GM21381 (cell line): ENCODE results near the gene GFAP.

ENCODE experiments used
- ATAC-seq: cut with Tn5 transposase; IDR thresholded peaks from one replicate; pipeline ENCODE4 v1.9.1; 2021; ENCODE audit warnings: mild to moderate bottlenecking, moderate library complexity; ENCODE audit not compliant: unreplicated experiment

Gene GFAP

DNA sequence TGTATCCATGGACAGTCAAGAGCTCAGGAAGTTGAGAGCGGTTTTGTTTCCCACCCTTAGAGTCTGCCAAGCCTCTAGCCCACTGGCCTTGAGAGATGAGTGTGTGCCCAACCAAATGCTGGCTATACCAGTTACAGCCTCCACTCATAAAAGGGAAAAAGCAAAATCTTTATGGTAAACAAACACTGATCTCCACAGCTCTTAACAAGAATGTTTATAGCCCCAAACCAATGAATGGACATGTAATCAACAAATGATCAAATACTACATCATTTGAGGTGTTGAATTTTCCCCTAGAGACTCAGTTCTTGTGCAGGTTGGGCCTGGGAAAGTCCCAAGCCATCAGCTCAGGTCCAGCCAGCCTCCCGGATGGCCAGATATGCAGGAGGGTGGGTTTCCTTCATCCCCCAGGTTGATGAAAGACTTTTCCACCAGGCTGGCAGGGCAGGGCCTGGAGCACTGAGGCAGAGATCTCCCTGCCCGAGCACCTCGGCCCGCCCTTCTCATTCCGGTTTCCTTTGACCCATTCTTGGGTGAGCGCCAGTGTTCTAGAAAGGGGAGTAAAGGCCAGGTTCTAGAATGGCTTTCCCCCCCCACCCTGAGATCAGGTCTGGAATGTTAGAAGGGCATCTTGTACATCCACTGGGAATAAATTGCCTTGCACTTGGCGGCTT lies 12.2 kb downstream of the GFAP start:
- ATAC-seq, result no peak

DNA sequence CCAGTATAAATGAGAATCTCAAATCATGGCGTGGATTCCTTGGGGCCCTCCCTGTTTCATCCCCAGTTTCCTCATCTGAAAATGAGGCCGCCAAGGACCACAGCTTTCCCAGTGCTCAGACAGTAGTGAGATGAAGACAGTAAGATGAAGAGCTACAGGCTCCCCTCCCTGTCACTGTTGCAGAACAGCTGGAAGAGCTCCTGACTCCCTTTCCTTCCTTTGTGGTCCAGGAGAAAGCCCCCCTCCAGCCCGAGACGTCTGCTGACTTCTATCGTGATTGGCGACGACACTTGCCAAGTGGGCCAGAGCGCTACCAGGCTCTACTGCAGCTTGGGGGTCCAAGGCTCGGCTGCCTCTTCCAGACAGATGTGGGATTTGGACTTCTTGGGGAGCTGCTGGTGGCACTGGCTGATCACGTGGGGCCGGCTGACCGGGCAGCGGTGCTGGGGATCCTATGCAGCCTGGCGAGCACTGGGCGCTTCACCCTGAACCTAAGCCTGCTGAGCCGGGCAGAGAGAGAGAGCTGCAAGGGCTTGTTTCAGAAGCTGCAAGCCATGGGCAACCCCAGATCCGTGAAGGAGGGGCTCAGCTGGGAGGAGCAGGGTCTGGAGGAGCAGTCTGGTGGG lies 13.1 kb downstream of the GFAP start:
- ATAC-seq, result no peak

DNA sequence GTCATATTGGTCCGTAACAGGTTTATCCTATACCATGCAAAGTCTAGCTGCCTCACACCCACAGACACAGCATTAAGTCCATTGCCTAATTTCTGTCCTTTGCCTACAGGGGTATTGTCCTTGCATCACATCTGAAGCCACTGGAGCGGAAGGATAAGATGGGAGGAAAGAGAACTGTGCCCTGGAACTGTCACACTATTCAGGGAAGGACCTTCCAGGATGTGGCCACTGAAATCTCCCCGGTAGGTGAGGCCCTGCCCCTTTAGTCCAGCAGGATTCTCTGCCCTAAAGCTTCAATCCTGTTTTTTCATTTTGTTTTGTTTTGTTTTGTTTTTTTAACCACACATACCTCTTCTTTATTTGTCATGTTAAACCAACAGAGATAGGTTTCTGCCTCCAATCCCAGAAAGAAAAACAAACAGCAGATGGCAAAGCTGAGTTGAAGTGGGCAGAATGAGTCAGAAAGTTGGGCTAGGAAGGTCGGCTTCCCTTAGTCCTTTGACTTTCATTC lies 13.8 kb downstream of the GFAP start:
- no peak for ATAC-seq

DNA sequence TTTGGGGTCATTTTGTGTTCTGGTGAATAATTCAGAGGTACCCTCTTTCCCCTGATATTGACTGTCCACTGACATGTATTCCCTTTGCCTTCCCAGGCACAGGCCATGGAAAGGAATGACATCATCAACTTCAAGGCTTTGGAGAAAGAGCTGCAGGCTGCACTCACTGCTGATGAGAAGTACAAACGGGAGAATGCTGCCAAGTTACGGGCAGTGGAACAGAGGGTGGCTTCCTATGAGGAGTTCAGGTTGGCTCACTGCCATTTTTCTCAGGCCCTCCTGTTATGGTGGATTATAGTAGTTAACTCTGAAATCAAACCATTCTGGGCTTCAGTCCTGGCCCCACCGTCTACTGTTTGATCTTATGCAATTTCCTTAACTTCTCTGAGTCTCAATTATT lies 14.4 kb downstream of the GFAP start:
- ATAC-seq, result no peak

DNA sequence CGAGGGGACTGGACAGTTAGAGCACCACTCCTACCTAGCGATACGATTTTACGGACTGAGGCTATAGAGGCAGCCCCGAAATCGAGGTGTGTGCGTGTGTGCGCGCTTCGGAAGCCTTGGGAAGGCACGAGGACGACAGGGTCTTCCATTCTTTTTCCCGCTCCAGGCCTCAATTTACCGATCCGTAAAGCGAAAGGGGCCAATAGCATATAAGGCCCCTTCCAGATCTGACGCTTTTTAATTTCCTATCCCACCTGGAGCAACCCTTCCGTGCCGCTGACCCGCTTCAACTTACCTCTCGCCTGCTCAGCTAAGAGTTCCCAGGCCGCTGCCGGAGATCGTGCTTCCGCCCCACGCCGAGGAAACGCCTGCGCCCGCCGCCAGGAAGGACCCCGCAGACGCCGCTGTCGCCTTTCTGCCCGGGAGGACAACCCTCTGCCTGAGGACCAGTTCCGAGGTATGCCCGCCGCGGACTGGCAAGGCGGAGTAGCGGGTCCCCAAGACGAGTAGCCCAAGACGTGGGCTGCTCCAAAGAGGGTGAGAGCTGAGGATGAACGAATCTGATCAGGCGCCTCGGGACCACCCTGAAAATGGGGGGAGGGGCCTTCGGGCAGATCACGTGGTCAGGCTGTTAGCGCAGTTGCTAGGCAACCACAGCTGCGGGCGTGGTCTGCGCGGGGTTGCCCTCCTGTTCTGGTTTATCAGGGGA lies 16.1 kb downstream of the GFAP start, which contains the start of gene EFTUD2:
Gene EFTUD2 (minus strand): TSS at position 372 of the 709 bp plus-strand sequence. CDS start 4,924 bp downstream, outside the sequence.
- peak; percentile 80 for ATAC-seq

DNA sequence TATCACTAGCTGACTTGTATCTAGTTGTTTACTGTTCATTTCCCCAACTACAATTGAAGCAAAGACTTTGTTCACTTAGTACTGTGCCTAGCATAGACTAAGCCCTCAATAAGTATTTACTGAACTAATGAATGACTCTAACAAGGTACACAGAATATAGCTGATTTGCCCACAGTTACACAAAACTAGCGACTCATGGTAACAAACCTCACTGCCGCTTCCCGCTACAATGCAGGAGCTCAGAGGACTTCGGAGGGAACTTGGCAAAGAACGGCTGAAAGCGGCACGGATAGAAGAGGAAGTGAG lies 16.6 kb downstream of the GFAP start:
- ATAC-seq, result no peak

DNA sequence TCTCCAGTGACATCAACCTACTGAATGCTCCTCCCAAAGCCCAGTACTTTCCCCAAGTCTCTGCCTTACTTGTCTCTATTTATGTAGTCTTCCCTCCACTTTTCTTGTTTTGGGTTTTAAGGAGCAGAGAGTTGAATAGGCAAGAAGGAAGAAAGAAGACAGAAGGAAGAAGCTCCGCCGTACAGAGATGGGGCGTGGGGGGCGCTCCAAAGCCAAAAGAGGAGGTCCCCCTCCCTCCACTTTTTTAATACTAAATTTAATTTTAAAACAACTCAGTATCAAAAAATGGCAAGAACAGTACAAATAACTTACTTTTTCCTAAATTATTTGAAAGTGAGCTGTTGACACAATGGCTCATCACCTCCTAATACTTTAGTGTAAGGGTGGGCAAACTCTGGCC lies 20.7 kb downstream of the GFAP start:
- ATAC-seq, result no peak

DNA sequence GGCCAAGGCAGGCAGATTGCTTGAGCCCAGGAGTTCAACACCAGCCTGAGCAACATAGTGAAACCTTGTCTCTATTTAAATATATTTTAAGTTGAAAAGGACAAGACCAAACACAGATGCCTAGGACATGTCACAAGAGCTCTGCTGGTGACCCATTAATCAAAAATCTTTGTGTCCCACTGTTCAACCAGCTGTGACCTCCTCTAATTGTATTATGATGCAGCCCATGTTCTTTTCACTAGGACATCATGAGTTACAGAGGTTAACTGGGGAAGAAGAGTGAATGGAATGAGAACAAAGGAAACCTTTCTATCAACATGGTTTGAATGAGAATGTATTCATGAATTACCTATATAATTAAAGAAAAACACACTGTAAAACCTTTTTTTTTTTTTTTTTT lies 23.1 kb downstream of the GFAP start:
- no peak for ATAC-seq

DNA sequence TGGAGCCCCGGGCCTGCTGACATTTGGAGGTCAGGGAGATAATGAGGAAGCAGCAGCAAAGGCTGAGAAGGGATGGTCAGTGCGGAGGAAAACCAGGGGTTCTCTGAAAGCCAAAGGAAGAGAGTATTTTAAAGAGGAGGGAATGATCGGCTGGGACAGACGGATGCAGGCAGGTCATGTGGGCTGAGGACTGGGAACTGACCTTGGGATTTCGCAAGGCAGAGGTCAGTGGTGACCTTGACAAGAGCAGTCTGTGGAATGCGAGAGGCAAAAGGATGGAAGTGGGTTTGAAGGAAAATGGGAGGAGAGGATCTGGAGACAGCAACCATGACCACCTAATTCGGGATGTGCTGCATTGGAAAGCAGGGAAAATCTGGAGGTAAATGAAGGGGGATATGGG lies 26.3 kb downstream of the GFAP start:
- no peak for ATAC-seq

DNA sequence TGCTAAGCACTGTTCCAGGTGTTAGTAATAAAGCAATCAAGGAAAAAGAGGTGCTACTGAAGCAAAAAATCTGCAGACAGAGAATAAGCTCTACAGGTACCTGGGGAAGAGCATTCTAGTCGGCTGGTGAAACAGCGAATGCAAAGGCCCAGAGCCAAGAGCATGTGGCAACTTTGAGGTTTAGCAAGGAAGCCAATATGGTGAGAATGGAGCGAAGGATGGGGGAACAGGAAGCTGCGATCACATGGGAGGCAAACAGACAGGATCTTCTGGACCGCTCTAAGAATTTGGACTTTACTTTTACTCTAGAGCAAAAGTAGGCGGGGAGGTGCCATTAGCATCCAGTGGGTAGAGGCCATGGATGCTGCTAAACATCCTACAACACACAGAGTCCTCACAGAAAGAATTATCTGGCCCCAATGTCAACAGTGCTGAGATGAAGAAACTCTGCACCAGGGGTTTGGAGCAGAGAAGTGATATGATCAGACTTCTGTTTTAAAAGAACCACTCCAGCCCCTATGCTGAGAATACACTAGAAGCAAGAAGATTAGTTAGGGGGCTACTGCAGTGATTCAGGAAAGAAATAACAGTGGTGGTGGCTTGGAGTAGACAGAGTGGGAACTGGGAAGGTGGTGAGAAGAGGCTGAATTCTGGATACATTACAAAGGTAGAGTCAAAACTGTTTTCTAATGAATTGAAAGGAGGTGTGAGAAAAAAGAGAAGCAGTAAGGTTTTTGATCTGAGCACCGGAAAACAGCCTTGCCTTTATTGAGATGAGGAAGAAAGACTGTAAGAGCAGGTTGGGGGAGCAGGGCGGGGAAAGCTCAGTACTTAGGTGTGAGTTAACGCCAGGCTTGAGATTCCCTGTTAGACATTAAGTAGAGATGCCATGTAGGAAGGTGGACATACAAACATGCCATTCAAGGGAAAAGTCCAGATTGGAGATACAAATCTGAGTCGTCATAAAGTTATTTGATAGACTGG lies 27.0 kb downstream of the GFAP start:
- no peak for ATAC-seq

DNA sequence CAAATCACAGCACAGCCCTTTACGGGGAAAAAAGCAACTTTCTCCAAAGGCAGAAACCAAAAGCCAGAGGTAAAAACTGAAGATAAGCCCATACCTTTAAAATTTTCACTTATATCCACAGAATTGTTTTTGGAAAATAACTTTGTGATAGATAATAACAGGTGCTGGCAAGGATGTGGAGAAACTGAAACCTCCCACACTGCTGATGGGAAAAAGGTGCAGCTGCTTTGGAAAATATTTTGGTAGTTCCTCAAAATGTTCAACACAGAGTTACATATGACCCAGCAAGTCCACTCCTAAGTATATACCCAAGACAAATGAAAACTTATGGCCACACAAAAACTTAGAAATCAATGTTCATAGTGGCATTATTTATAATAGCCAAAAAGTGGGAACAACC lies 28.3 kb downstream of the GFAP start:
- ATAC-seq, result no peak

DNA sequence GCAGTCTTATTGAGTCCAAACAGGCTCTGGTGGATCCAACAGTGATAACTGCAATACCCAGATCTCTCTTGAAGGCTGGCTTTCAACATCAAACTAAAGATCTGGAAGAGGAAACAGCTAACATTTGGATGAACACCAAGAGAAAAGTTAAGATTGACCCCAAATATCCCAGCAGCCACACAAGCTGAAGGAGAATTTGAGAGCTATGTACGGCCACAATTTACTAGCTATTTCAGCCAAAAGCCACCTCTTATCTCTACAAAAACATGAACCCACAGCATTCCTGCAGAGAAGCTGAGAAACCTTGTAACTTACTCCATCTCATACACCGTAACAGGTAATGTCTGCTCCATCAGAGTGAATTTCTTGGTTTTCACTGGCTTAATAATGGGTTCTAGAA lies 30.4 kb downstream of the GFAP start:
- ATAC-seq, result no peak

DNA sequence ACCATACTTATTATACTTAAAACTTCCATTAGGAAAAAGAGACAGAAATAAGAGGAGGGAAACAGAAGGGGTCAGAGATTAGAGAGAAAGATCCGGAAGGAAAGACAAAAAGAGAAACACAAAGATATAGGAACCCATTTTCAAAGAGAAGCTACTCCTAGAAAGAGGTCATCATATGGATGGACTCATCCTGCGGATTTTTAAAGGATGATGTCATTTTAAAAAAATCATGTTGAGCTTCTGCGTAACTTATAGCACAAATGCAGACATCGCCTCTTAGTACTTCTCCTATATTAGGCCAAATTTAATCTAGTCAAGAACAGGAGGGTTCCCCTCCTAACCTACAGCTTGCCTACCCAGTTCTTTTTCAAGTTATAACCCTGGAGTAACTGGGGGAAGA lies 34.2 kb downstream of the GFAP start:
- no peak for ATAC-seq

DNA sequence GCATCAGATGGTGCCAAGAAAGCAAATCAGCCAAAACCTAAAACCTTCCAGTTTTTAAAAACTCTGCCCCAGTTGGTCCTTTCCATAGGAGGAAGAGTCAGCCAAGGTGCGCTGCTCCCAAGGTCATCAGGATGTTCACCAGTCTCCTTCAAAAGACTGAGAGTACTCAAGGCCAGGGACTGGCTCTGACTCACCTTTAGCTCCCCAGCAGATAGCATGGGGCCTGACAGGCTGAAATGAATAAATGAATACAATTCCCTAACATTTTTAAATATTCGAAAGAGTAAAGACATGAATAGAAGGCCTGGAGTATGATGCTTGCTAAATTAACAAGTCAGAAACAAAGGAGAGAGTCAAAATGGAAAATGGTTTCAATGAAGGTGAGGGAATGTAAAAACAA lies 35.2 kb downstream of the GFAP start:
- no peak for ATAC-seq

DNA sequence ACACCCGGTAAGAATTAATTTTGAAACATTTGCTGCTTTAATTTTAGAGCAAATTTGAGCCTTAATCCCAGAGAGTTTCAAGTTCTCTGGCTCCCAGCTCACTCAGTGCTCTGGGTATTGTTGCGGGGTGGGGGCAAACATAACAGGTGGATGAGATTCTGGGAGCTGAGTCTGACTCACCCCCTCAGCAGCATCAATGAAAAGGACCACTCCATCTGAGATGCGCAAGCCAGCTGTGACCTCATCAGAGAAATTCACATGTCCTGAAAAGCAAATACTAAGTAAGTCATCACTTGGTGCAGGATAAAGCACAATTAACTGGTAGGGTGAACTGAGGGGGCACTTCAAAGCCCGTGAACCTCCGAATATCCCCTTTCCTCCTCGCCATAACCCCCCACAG lies 35.9 kb downstream of the GFAP start:
- no peak for ATAC-seq

DNA sequence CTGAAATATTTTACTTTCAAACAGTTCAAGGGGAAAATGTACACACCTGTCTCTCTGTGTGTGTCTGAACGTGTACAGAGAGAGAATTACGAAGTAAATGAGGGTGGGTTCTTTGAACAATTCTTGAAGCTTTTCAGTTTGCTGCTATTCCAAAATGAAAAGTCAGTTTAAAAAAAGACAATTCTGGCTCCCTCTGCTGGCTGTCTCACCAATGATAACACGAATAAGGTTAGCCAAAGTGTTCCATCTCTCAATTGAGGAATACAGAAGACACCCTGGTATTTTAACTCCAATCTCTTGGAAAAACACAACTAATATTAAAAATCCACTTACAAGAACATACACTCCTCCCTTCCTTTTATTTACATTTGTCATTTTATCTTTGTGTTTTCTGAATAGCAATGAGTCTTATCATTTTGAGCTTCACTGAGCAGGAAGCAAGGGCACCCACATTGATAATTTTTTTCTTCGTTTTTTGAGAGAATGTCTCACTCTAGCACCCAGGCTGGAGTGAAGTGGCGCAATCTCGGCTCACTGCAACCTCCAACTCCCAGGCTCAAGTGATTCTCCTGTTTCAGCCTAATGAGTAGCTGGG lies 36.6 kb downstream of the GFAP start:
- ATAC-seq, result no peak

DNA sequence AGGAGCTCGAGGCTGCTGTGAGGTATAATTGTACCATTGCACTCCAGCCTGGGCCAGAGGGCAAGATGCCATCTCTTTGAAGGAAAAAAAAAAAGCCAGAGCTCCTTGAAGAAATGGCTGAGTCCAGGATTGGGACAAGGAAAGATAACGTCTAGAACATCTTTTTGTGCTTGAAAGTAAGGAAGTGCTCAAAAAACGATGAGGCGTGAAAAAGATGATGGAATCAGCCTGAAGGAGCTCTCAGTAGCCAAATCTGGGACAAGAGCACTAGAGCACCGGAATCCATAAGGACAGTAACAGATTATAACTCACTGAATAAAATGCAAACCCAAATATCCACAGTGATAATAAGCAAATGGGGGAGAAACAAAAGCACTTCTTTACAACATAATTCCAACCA lies 38.2 kb downstream of the GFAP start:
- no peak for ATAC-seq

DNA sequence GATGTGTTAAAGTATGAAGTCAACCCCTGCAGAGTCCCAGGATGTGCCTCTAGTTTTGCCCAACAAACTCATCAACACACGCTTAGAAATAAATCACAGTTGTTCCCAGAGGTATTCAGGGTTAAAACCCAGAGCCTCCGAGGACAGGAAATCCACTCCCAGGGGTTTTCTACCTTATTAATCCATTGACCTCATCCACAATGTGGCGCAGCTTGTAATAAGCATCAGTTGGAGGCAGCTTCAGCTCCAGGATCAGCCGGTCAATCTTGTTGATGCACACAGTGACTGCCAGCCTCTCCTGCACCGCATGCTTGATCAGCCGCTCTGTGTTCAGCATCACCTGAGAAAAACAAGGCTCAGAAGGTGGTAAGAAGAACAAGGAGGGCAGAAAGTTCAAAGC lies 39.5 kb downstream of the GFAP start:
- ATAC-seq, result no peak

DNA sequence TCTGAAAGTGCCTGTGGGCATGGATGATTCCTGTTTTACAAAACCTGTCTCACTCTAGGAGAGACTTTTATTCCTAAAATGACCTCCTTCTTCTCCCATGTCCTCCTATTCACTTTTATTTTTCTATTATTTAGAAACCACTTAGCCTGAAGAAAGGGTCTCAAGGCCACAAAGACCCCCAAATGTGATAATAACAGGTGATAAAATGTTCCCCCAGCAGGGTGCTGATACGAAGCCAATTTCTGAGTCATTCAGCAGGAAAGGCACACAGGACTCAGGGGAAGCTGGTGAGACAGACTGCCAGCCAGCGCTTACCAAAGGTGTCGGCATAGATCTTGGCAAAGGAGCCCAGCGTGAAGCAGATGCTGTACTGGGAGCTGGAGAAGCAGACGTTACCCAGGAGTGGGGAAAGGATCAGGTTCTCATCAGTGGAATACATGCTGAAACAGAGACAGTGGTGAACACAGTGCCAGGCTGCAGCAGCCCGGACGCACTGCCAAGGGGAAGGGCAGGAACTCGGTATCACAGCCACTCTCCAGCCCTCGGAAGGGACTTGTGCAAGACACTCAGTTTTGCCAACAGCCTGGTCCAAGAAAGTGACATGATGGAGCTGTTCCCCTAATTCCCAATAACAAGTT lies 43.0 kb downstream of the GFAP start:
- no peak for ATAC-seq

DNA sequence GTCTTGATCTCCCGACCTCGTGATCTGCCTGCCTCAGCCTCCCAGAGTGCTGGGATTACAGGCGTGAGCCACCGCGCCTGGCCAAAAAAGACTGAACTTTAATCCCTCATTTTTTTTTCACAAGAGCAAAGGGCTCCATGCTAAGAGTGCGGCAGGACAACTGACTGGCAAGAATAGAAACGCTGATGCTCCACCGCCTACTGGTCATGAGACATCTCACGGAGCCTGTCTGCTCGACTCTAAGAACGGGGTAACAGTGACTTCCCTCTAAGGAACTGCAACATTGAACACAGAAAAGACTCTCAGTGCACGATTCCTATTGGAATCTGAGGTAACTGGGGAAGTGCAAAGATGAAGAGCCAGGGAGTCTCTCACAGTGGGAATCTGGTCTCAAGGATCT lies 43.7 kb downstream of the GFAP start:
- no peak for ATAC-seq
